ENCODE results near the gene ZDHHC11B. TPM values are rescaled to one million over a fixed set of nuclear protein-coding genes. Genes with fewer than 3 reads are reported as not detected.
A peak's percentile ranks its signal among the peaks of the same experiment; 100 is the strongest.
"Not testable (repeated sequence)": the region's sequence is repeated elsewhere in the genome, so short reads cannot be mapped to it uniquely, and the experiment has no call there.

The ZDHHC11B gene
- polyA plus RNA-seq, 3 donors from 2014 or later = not detected

- DNase-seq; H3K27ac Mint-ChIP-seq; H3K27me3 Mint-ChIP-seq (ENCODE audit: low read depth in 3 of 3); H3K9me3 Mint-ChIP-seq; H3K4me3 Mint-ChIP-seq; H3K4me1 Mint-ChIP-seq; H3K36me3 Mint-ChIP-seq: not testable (repeated sequence)
These were observed 14.9 kb downstream of the ZDHHC11B start for GRCh38 chr5:769485-770145.

GRCh38 chr5:766666-767431, 17.7 kb downstream of the ZDHHC11B start:
- no peaks in the 10 kb centered on the region for H3K9me3 Mint-ChIP-seq
- no peak overlapping the region for H3K4me3 Mint-ChIP-seq
- peaks cover 0 to 3% (median 2%) of the 10 kb centered on the region in 3 donors for H3K27me3 Mint-ChIP-seq (ENCODE audit: low read depth in 3 of 3)
- H3K27ac Mint-ChIP-seq = no peak overlapping the region
- no peaks in the 10 kb centered on the region for H3K36me3 Mint-ChIP-seq
- no peak for DNase-seq
- no peaks in the 10 kb centered on the region for H3K4me1 Mint-ChIP-seq

- H3K27me3 Mint-ChIP-seq (ENCODE audit: low read depth in 3 of 3) = peaks cover 0 to 3% (median 2%) of the 10 kb centered on the region in 3 donors
- no peaks in the 10 kb centered on the region for H3K4me1 Mint-ChIP-seq
- no peaks in the 10 kb centered on the region for H3K36me3 Mint-ChIP-seq
- no peak for DNase-seq
- no peak overlapping the region for H3K4me3 Mint-ChIP-seq
- H3K27ac Mint-ChIP-seq = no peak overlapping the region
- no peaks in the 10 kb centered on the region for H3K9me3 Mint-ChIP-seq
These were observed 18.4 kb downstream of the ZDHHC11B start for GRCh38 chr5:765948-766631.

- Mint-ChIP-seq H3K9me3 (no peaks in the 10 kb centered on the region), H3K36me3 (no peaks in the 10 kb centered on the region), H3K4me1 (no peaks in the 10 kb centered on the region), H3K4me3 (no peak overlapping the region), H3K27ac (no peak overlapping the region), H3K27me3 (ENCODE audit: low read depth in 3 of 3) (peaks cover 0 to 3% (median 2%) of the 10 kb centered on the region in 3 donors)
- no peak for DNase-seq
These were observed 20.3 kb downstream of the ZDHHC11B start for GRCh38 chr5:763998-764781.

- peak overlapping the region in 1 of 6 donors; percentile 30 for H3K27ac Mint-ChIP-seq
- no peaks in the 10 kb centered on the region for H3K36me3 Mint-ChIP-seq
- H3K9me3 Mint-ChIP-seq = no peaks in the 10 kb centered on the region
- H3K4me3 Mint-ChIP-seq = no peak overlapping the region
- H3K27me3 Mint-ChIP-seq (ENCODE audit: low read depth in 3 of 3) = peaks cover 0 to 3% (median 2%) of the 10 kb centered on the region in 3 donors
- DNase-seq = no peak
- H3K4me1 Mint-ChIP-seq = peaks cover 0 to 2% of the 10 kb centered on the region in 2 donors
These were observed 21.1 kb downstream of the ZDHHC11B start for GRCh38 chr5:763397-763796.

- not testable (repeated sequence) for H3K4me1 Mint-ChIP-seq; H3K27me3 Mint-ChIP-seq (ENCODE audit: low read depth in 3 of 3); H3K27ac Mint-ChIP-seq; H3K36me3 Mint-ChIP-seq; H3K9me3 Mint-ChIP-seq; H3K4me3 Mint-ChIP-seq; DNase-seq
These were observed 21.5 kb downstream of the ZDHHC11B start for GRCh38 chr5:762996-763395.

- peaks cover 0 to 2% of the 10 kb centered on the region in 2 donors for H3K4me1 Mint-ChIP-seq
- DNase-seq = no peak
- no peak overlapping the region for H3K27ac Mint-ChIP-seq
- peaks cover 0 to 3% (median 2%) of the 10 kb centered on the region in 3 donors for H3K27me3 Mint-ChIP-seq (ENCODE audit: low read depth in 3 of 3)
- H3K9me3 Mint-ChIP-seq = no peaks in the 10 kb centered on the region
- no peak overlapping the region for H3K4me3 Mint-ChIP-seq
- H3K36me3 Mint-ChIP-seq = no peaks in the 10 kb centered on the region
These were observed 22.4 kb downstream of the ZDHHC11B start for GRCh38 chr5:761854-762710.

GRCh38 chr5:761059-761771, 23.3 kb downstream of the ZDHHC11B start:
- DNase-seq = no peak
- H3K4me3 Mint-ChIP-seq = no peak overlapping the region
- no peak overlapping the region for H3K27ac Mint-ChIP-seq
- H3K4me1 Mint-ChIP-seq = peaks cover 0 to 2% of the 10 kb centered on the region in 2 donors
- peaks cover 0 to 3% (median 0%) of the 10 kb centered on the region in 3 donors for H3K27me3 Mint-ChIP-seq (ENCODE audit: low read depth in 3 of 3)
- no peaks in the 10 kb centered on the region for H3K9me3 Mint-ChIP-seq
- no peaks in the 10 kb centered on the region for H3K36me3 Mint-ChIP-seq

- Mint-ChIP-seq H3K4me3 (no peak overlapping the region), H3K36me3 (no peaks in the 10 kb centered on the region), H3K9me3 (no peaks in the 10 kb centered on the region), H3K4me1 (peaks cover 0 to 2% of the 10 kb centered on the region in 2 donors), H3K27me3 (ENCODE audit: low read depth in 3 of 3) (peaks cover 0 to 3% (median 0%) of the 10 kb centered on the region in 3 donors), H3K27ac (no peak overlapping the region)
- no peak for DNase-seq
These were observed 24.0 kb downstream of the ZDHHC11B start for GRCh38 chr5:760363-761058.

GRCh38 chr5:759781-760362, 24.7 kb downstream of the ZDHHC11B start:
- H3K4me3 Mint-ChIP-seq = no peak overlapping the region
- no peaks in the 10 kb centered on the region for H3K9me3 Mint-ChIP-seq
- H3K36me3 Mint-ChIP-seq = no peaks in the 10 kb centered on the region
- H3K27ac Mint-ChIP-seq = no peak overlapping the region
- no peak for DNase-seq
- H3K4me1 Mint-ChIP-seq = peaks cover 0 to 2% of the 10 kb centered on the region in 2 donors
- H3K27me3 Mint-ChIP-seq (ENCODE audit: low read depth in 3 of 3) = peaks cover 0 to 3% (median 0%) of the 10 kb centered on the region in 3 donors

GRCh38 chr5:759111-759751, 25.3 kb downstream of the ZDHHC11B start:
- no peak overlapping the region for H3K4me3 Mint-ChIP-seq
- H3K36me3 Mint-ChIP-seq = no peaks in the 10 kb centered on the region
- peaks cover 0 to 3% (median 0%) of the 10 kb centered on the region in 3 donors for H3K27me3 Mint-ChIP-seq (ENCODE audit: low read depth in 3 of 3)
- no peaks in the 10 kb centered on the region for H3K9me3 Mint-ChIP-seq
- peak overlapping the region in 1 of 6 donors; percentile 34 for H3K27ac Mint-ChIP-seq
- peaks cover 0 to 2% of the 10 kb centered on the region in 2 donors for H3K4me1 Mint-ChIP-seq
- DNase-seq = peak in 1 of 3 donors; percentile 8
